Body of pancreas (tissue), 4 donors: ENCODE measurements around the gene PDIA2. TPM values are rescaled to one million over a fixed set of nuclear protein-coding genes. Genes with fewer than 3 reads are reported as not detected.

Experiments
- ATAC-seq: fragments of 150-250 bp; one replicate; pipeline ENCODE4 v1.9.1; 2016
- DNase-seq, 4 donors: peaks; one replicate each; pipeline ENCODE4 v3.0.0-alpha.2; 2019
- H3K27ac ChIP-seq, 4 donors: fragments of 200-600 bp; sonication (generic); 1 replicate in 3 of 4; 2 replicates in 1 of 4; pipeline versions ENCODE4 v1.5.1 to v1.6.1; 2016 to 2019; ENCODE audit warnings: mild to moderate bottlenecking in 1 of 4, mixed read lengths in 1 of 4, moderate library complexity in 1 of 4
- H3K27me3 ChIP-seq, 2 donors: fragments of 200-600 bp; sonication (generic); one replicate each; pipeline ENCODE4 v1.6.0; 2016; ENCODE audit warnings: mild to moderate bottlenecking in 1 of 2
- H3K36me3 ChIP-seq, 2 donors: fragments of 200-600 bp; sonication (generic); replicated peaks in 1 of 2; 2 replicates each; pipeline ENCODE4 v1.5.1; 2016; ENCODE audit warnings: low read depth in 2 of 2; ENCODE audit not compliant: insufficient read depth in 1 of 2
- H3K4me1 ChIP-seq: fragments of 200-600 bp; sonication (generic); one replicate; pipeline ENCODE4 v1.6.0; 2016
- H3K4me3 ChIP-seq, 2 donors: fragments of 200-600 bp; sonication (generic); 1 replicate in 1 of 2; 2 replicates in 1 of 2; pipeline ENCODE4 v1.5.1; 2016 to 2019
- H3K9me3 ChIP-seq, 3 donors: fragments of 200-600 bp; sonication (generic); 1 replicate in 2 of 3; 2 replicates in 1 of 3; pipeline ENCODE4 v1.5.1; 2016
- CTCF ChIP-seq, 7 experiments: fragments of 450-650 bp in 4 of 7; fragments of 200-600 bp in 3 of 7; sonication (generic) in 3 of 7; IDR thresholded peaks; one replicate each; pipeline ENCODE4 v1.5.1; 2016 to 2019; ENCODE audit warnings: antibody characterized with exemption in 7 of 7
- POLR2A ChIP-seq, 3 donors: fragments of 450-650 bp; IDR thresholded peaks; one replicate each; pipeline ENCODE4 v1.6.1; 2016; ENCODE audit warnings: antibody characterized with exemption in 3 of 3, mild to moderate bottlenecking in 2 of 3
- WGBS, 2 donors: methylation state at CpG; one replicate each; pipeline ENCODE4 v1.1.5; 2017; 5-methylcytosine and 5-hydroxymethylcytosine counted together
- intact Hi-C: fragments of 100-400 bp; cut with DNase I; formaldehyde crosslinking; loops from one replicate; pipeline ENCODE4 v1.15.1; 2023
- total RNA-seq, 2 donors: library from RNA; depleted of rRNA; stranded (reverse); fragments of >200 nt; gene quantifications; one replicate each; pipeline ENCODE4 v1.1.0, GENCODE V29; 2016

The PDIA2 gene
- total RNA-seq, 2 donors from 2014 or later = 517 to 2,271 TPM

GRCh38 chr16:259226-259625 lies 23.7 kb upstream of the PDIA2 start:
- peaks cover 6 to 12% of the 10 kb centered on the region in 2 donors for H3K36me3 ChIP-seq
- peaks cover 9% of the 10 kb centered on the region for H3K4me1 ChIP-seq
- no peaks in the 10 kb centered on the region for H3K9me3 ChIP-seq
- DNase-seq (no peak), ATAC-seq (no peak)
- 77 to 89% methylated on average over 9 to 10 of the region's 10 CpGs for WGBS, 2 donors
- H3K4me3 ChIP-seq = no peak overlapping the region
- H3K27ac ChIP-seq = no peak overlapping the region
- intact Hi-C loops = no loop called here
- TF ChIP-seq POLR2A (IDR thresholded peaks at IDR 0.05) (no peak), CTCF (IDR thresholded peaks at IDR 0.05) (no peak)
- no peaks in the 10 kb centered on the region for H3K27me3 ChIP-seq

- WGBS, 2 donors = 58 to 95% methylated on average over 2 to 13 of the region's 13 CpGs
- Histone ChIP-seq H3K36me3 (peaks cover 6 to 12% of the 10 kb centered on the region in 2 donors), H3K9me3 (no peaks in the 10 kb centered on the region), H3K27ac (no peak overlapping the region), H3K4me3 (no peak overlapping the region), H3K27me3 (no peaks in the 10 kb centered on the region), H3K4me1 (peaks cover 9% of the 10 kb centered on the region)
- TF ChIP-seq POLR2A (IDR thresholded peaks at IDR 0.05) (no peak), CTCF (IDR thresholded peaks at IDR 0.05) (no peak)
- DNase-seq (no peak), ATAC-seq (no peak)
- intact Hi-C loops = no loop called here
These were observed 23.1 kb upstream of the PDIA2 start for GRCh38 chr16:259814-260253.

GRCh38 chr16:260326-260725 lies 22.6 kb upstream of the PDIA2 start:
- Histone ChIP-seq H3K9me3 (no peaks in the 10 kb centered on the region), H3K4me3 (no peak overlapping the region), H3K27ac (no peak overlapping the region), H3K36me3 (peaks cover 6 to 12% of the 10 kb centered on the region in 2 donors), H3K27me3 (no peaks in the 10 kb centered on the region), H3K4me1 (peaks cover 9% of the 10 kb centered on the region)
- DNase-seq = no peak
- ATAC-seq = no peak
- WGBS, 2 donors = 92 to 96% methylated on average over 13 to 19 of the region's 19 CpGs
- intact Hi-C loops = no loop called here
- TF ChIP-seq CTCF (IDR thresholded peaks at IDR 0.05) = no peak
- TF ChIP-seq POLR2A (IDR thresholded peaks at IDR 0.05) = no peak

- no peak for TF ChIP-seq CTCF (IDR thresholded peaks at IDR 0.05)
- Histone ChIP-seq H3K4me1 (peaks cover 9% of the 10 kb centered on the region), H3K4me3 (no peak overlapping the region), H3K9me3 (no peaks in the 10 kb centered on the region), H3K27ac (peak overlapping the region in 1 of 4 donors; percentile 20), H3K36me3 (peaks cover 6 to 12% of the 10 kb centered on the region in 2 donors), H3K27me3 (no peaks in the 10 kb centered on the region)
- ATAC-seq (peak; percentile 41), DNase-seq (peak in 3 of 4 donors; percentile 65 to 84 (median 77))
- intact Hi-C loops = no loop called here
- 38 to 55% methylated on average over 3 to 28 of the region's 28 CpGs for WGBS, 2 donors
These were observed 21.8 kb upstream of the PDIA2 start for GRCh38 chr16:261031-261691.
